ENCODE measurements around the gene HSD17B1. TPM values are rescaled to one million over a fixed set of nuclear protein-coding genes. Genes with fewer than 3 reads are reported as not detected.

HSD17B1 gene
- total and polyA plus RNA-seq, 2 donors, result 1.1 to 6.1 TPM

DNA sequence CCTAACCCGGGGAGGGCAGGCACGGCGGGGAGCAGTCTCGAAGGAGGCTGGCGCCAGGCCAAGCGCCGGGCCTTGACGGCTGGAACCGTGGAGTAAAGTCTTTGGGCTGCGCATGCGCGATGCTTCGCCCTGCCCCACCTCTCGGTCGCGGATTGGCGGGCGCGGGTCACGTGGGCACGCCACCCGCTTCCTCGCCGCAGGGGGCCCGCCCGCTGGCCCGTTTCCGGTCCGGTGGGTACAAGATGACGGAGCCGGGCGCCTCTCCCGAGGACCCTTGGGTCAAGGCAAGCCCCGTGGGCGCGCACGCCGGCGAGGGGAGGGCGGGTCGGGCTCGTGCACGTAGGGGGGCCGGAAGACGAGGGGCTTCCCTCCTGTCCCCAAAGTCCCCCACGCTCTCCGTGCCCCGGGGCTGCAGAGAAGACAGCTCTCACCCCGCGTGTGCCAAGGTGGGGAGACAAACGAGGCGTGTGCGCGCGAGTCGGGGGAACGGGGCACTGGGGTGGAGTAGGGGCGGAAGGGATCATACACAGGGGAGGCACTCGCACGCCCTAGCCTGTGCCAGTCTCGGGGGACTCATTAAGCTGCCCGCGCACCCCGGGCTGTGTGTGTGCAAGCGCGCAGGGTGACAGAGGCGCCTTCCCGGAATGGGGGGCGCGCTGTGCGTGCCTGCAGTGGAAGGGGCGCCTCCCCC lies 14.3 kb downstream of the HSD17B1 start, which contains the start of gene MLX:
Gene MLX, plus strand, starts transcription at position 218 of the 691 bp plus-strand sequence. Its CDS starts 25 bp downstream, at position 243.
- Histone ChIP-seq H3K27me3 (ENCODE audit: control insufficient read depth in 2 of 2, insufficient read depth in 1 of 2, low read length in 1 of 2) (no peaks in the 10 kb centered on the region), H3K4me3 (ENCODE audit: low read length in 2 of 2) (peak within 1 kb of the TSS; percentile 83 to 84), H3K4me1 (ENCODE audit: control insufficient read depth in 2 of 2, insufficient read depth in 2 of 2, low read length in 2 of 2) (peaks cover 20 to 34% of the 10 kb centered on the region in 2 donors), H3K27ac (ENCODE audit: low read depth in 1 of 2, low read length in 1 of 2) (peak within 1 kb of the TSS; percentile 85 to 92), H3K9me3 (ENCODE audit: control insufficient read depth in 2 of 2, insufficient read depth in 1 of 2, low read length in 1 of 2) (no peaks in the 10 kb centered on the region), H3K36me3 (ENCODE audit: control insufficient read depth in 2 of 2, insufficient read depth in 2 of 2, low read length in 1 of 2) (peaks cover 54 to 68% of the 10 kb centered on the region in 2 donors)
- WGBS, result under 1% methylated on average over 72 of the region's 72 CpGs
- DNase-seq (ENCODE audit: low read depth in 6 of 9, low spot score in 9 of 9), result peak in 8 of 9 donors; percentile 81 to 94 (median 88)

- H3K4me3 ChIP-seq (ENCODE audit: low read length in 2 of 2), result no peak overlapping the region
- no peak overlapping the region for H3K27ac ChIP-seq (ENCODE audit: low read depth in 1 of 2, low read length in 1 of 2)
Measured at GRCh38 chr17:42568341-42569111, 15.8 kb downstream of the HSD17B1 start.

GRCh38 chr17:42571435-42572225 lies 18.9 kb downstream of the HSD17B1 start:
- WGBS, result 97% methylated on average over 12 of the region's 12 CpGs
- H3K4me3 ChIP-seq (ENCODE audit: low read length in 2 of 2), result no peak overlapping the region
- no peak for DNase-seq (ENCODE audit: low read depth in 6 of 9, low spot score in 9 of 9)
- no peaks in the 10 kb centered on the region for H3K9me3 ChIP-seq (ENCODE audit: control insufficient read depth in 2 of 2, insufficient read depth in 1 of 2, low read length in 1 of 2)
- H3K27ac ChIP-seq (ENCODE audit: low read depth in 1 of 2, low read length in 1 of 2), result no peak overlapping the region
- no peaks in the 10 kb centered on the region for H3K27me3 ChIP-seq (ENCODE audit: control insufficient read depth in 2 of 2, insufficient read depth in 1 of 2, low read length in 1 of 2)
- H3K4me1 ChIP-seq (ENCODE audit: control insufficient read depth in 2 of 2, insufficient read depth in 2 of 2, low read length in 2 of 2), result peaks cover 8 to 19% of the 10 kb centered on the region in 2 donors
- peaks cover 56 to 77% of the 10 kb centered on the region in 2 donors for H3K36me3 ChIP-seq (ENCODE audit: control insufficient read depth in 2 of 2, insufficient read depth in 2 of 2, low read length in 1 of 2)

More at GRCh38 chr17:42568341-42569111, 15.8 kb downstream of the HSD17B1 start:
- no peak for DNase-seq (ENCODE audit: low read depth in 6 of 9, low spot score in 9 of 9)
- 93% methylated on average over 14 of the region's 14 CpGs for WGBS
- H3K9me3 ChIP-seq (ENCODE audit: control insufficient read depth in 2 of 2, insufficient read depth in 1 of 2, low read length in 1 of 2), result no peaks in the 10 kb centered on the region
- H3K4me1 ChIP-seq (ENCODE audit: control insufficient read depth in 2 of 2, insufficient read depth in 2 of 2, low read length in 2 of 2), result peaks cover 10 to 22% of the 10 kb centered on the region in 2 donors
- peaks cover 69 to 83% of the 10 kb centered on the region in 2 donors for H3K36me3 ChIP-seq (ENCODE audit: control insufficient read depth in 2 of 2, insufficient read depth in 2 of 2, low read length in 1 of 2)
- H3K27me3 ChIP-seq (ENCODE audit: control insufficient read depth in 2 of 2, insufficient read depth in 1 of 2, low read length in 1 of 2), result no peaks in the 10 kb centered on the region

DNA sequence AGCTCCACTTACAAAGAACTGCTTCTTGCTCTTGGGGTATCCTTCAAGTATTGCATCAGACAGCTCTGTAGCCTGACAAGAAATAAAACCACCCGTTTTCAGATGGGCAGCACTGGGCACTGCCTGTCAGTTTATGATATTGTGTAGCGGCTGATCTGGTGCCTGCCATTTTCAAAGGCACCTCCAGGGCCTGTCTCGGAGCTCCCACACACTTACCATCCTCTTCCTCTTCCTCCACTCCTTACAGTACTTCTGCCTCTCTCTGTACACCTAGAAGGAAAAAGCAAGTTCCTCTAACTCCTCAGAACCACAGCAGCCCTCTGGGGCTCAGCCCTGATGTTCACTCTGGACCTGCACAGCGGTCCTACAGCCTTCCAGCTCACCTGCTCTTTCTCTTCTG lies 20.4 kb downstream of the HSD17B1 start:
- no peak for DNase-seq (ENCODE audit: low read depth in 6 of 9, low spot score in 9 of 9)
- H3K4me1 ChIP-seq (ENCODE audit: control insufficient read depth in 2 of 2, insufficient read depth in 2 of 2, low read length in 2 of 2), result peaks cover 10 to 22% of the 10 kb centered on the region in 2 donors
- peaks cover 0 to 6% of the 10 kb centered on the region in 2 donors for H3K9me3 ChIP-seq (ENCODE audit: control insufficient read depth in 2 of 2, insufficient read depth in 1 of 2, low read length in 1 of 2)
- peaks cover 56 to 77% of the 10 kb centered on the region in 2 donors for H3K36me3 ChIP-seq (ENCODE audit: control insufficient read depth in 2 of 2, insufficient read depth in 2 of 2, low read length in 1 of 2)
- no peak overlapping the region for H3K27ac ChIP-seq (ENCODE audit: low read depth in 1 of 2, low read length in 1 of 2)
- H3K27me3 ChIP-seq (ENCODE audit: control insufficient read depth in 2 of 2, insufficient read depth in 1 of 2, low read length in 1 of 2), result no peaks in the 10 kb centered on the region
- no peak overlapping the region for H3K4me3 ChIP-seq (ENCODE audit: low read length in 2 of 2)
- WGBS, result 95% methylated on average over 4 of the region's 4 CpGs

DNA sequence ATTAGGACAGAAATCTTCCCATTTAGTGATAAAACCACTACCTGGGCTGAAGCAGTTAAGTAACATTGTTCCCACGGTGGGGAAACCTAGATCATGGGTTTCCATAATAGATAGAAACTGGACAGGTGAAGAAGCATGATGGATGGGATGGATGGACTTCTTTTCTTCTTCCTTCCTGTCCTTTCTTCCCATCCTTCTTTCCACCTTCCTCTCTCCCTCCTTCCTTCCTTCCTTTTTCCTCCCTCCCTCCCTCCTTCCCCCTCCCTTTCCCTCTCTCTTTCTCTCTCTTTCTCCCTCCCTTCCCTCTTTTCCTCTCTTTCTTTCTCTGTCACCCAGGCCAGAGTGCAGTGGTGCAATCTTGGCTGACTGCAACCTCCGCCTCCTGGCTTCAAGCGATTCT lies 21.7 kb downstream of the HSD17B1 start:
- WGBS, result 94% methylated on average over 3 of the region's 3 CpGs
- Histone ChIP-seq H3K9me3 (ENCODE audit: control insufficient read depth in 2 of 2, insufficient read depth in 1 of 2, low read length in 1 of 2) (peaks cover 0 to 7% of the 10 kb centered on the region in 2 donors), H3K4me1 (ENCODE audit: control insufficient read depth in 2 of 2, insufficient read depth in 2 of 2, low read length in 2 of 2) (peaks cover 10 to 26% of the 10 kb centered on the region in 2 donors), H3K27ac (ENCODE audit: low read depth in 1 of 2, low read length in 1 of 2) (no peak overlapping the region), H3K4me3 (ENCODE audit: low read length in 2 of 2) (no peak overlapping the region), H3K27me3 (ENCODE audit: control insufficient read depth in 2 of 2, insufficient read depth in 1 of 2, low read length in 1 of 2) (no peaks in the 10 kb centered on the region), H3K36me3 (ENCODE audit: control insufficient read depth in 2 of 2, insufficient read depth in 2 of 2, low read length in 1 of 2) (peaks cover 47 to 67% of the 10 kb centered on the region in 2 donors)
- DNase-seq (ENCODE audit: low read depth in 6 of 9, low spot score in 9 of 9), result no peak

DNA sequence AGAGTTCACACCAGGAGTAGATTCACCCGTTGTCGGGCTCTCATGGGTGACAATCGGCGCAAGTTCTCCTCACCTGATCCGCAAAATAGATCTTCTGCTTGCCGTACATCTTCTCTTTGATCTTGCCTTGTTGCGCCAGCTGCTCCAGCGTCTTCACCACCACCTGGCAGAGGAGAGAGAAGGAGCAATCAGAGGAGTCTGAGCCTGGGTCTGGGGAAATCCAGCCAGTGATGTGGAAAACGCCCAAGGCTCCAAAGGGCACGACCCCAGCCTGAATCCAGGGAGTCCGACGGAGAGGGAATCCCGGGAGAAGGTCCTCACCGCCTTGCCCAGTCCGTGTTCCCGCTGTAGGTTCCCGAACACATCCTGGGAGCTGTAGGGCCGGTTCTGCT lies 24.4 kb downstream of the HSD17B1 start:
- peak overlapping the region; percentile 80 to 94 for H3K4me3 ChIP-seq (ENCODE audit: low read length in 2 of 2)
- peaks cover 0 to 7% of the 10 kb centered on the region in 2 donors for H3K9me3 ChIP-seq (ENCODE audit: control insufficient read depth in 2 of 2, insufficient read depth in 1 of 2, low read length in 1 of 2)
- WGBS, result 10% methylated on average over 18 of the region's 18 CpGs
- H3K27ac ChIP-seq (ENCODE audit: low read depth in 1 of 2, low read length in 1 of 2), result peak overlapping the region; percentile 30 to 67
- DNase-seq (ENCODE audit: low read depth in 6 of 9, low spot score in 9 of 9), result peak in 1 of 9 donors; percentile 35
- H3K4me1 ChIP-seq (ENCODE audit: control insufficient read depth in 2 of 2, insufficient read depth in 2 of 2, low read length in 2 of 2), result peaks cover 10 to 30% of the 10 kb centered on the region in 2 donors
- no peaks in the 10 kb centered on the region for H3K27me3 ChIP-seq (ENCODE audit: control insufficient read depth in 2 of 2, insufficient read depth in 1 of 2, low read length in 1 of 2)
- peaks cover 50 to 66% of the 10 kb centered on the region in 2 donors for H3K36me3 ChIP-seq (ENCODE audit: control insufficient read depth in 2 of 2, insufficient read depth in 2 of 2, low read length in 1 of 2)

DNA sequence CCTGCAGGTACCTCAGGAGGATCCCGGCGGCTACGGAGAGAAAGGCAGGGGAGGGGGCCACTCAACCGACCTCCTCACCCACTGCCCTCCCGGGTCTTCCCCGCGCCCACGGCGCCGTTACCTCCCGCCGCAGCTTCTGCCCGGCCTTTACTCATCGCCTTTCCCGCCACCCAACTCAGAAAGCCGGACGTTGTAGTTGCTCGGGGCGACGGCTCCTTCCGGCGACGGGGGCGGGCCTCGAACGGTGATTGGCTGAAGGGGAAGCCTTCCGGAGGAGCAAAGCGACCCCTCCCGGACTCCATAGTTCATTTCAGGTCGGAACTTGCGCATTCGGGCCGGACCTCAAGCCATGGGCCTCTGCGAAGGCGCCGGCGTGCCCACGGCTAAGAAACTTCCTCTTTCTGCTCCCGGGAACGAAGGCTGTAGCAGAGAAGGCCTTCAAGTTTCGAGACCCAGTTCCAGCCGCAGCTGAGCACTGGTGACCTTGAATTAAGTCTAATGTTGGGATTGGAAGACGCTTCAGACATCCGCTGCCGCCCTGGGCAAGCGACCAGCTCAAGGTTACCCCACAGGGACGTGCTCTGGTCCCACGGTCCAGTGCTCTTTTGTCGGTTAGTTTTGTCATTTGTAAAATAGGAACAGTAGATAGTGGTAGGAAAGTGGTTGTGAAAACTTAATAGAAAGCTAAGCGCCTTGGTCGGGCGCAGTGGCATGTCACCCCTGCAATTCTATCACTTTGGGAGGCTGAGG lies 25.0 kb downstream of the HSD17B1 start, which contains the start of gene PSMC3IP:
Gene PSMC3IP, minus strand, starts transcription at position 198 of the 750 bp plus-strand sequence. Its CDS starts 43 bp downstream, at position 155.
- peak; percentile 75 to 94 (median 83) for DNase-seq (ENCODE audit: low read depth in 6 of 9, low spot score in 9 of 9)
- H3K4me3 ChIP-seq (ENCODE audit: low read length in 2 of 2), result peak within 1 kb of the TSS; percentile 80 to 94
- WGBS, result under 1% methylated on average over 52 of the region's 52 CpGs
- H3K27me3 ChIP-seq (ENCODE audit: control insufficient read depth in 2 of 2, insufficient read depth in 1 of 2, low read length in 1 of 2), result no peaks in the 10 kb centered on the region
- peaks cover 10 to 30% of the 10 kb centered on the region in 2 donors for H3K4me1 ChIP-seq (ENCODE audit: control insufficient read depth in 2 of 2, insufficient read depth in 2 of 2, low read length in 2 of 2)
- peak within 1 kb of the TSS; percentile 84 for H3K27ac ChIP-seq (ENCODE audit: low read depth in 1 of 2, low read length in 1 of 2)
- peaks cover 50 to 66% of the 10 kb centered on the region in 2 donors for H3K36me3 ChIP-seq (ENCODE audit: control insufficient read depth in 2 of 2, insufficient read depth in 2 of 2, low read length in 1 of 2)
- peaks cover 0 to 7% of the 10 kb centered on the region in 2 donors for H3K9me3 ChIP-seq (ENCODE audit: control insufficient read depth in 2 of 2, insufficient read depth in 1 of 2, low read length in 1 of 2)

GRCh38 chr17:42578282-42578869 lies 25.7 kb downstream of the HSD17B1 start:
- H3K9me3 ChIP-seq (ENCODE audit: control insufficient read depth in 2 of 2, insufficient read depth in 1 of 2, low read length in 1 of 2), result peaks cover 0 to 7% of the 10 kb centered on the region in 2 donors
- peak overlapping the region; percentile 80 to 94 for H3K4me3 ChIP-seq (ENCODE audit: low read length in 2 of 2)
- peak overlapping the region; percentile 47 to 84 for H3K27ac ChIP-seq (ENCODE audit: low read depth in 1 of 2, low read length in 1 of 2)
- WGBS, result under 1% methylated on average over 20 of the region's 20 CpGs
- DNase-seq (ENCODE audit: low read depth in 6 of 9, low spot score in 9 of 9), result peak in 7 of 9 donors; percentile 53 to 85 (median 70)
- H3K36me3 ChIP-seq (ENCODE audit: control insufficient read depth in 2 of 2, insufficient read depth in 2 of 2, low read length in 1 of 2), result peaks cover 49 to 66% of the 10 kb centered on the region in 2 donors
- no peaks in the 10 kb centered on the region for H3K27me3 ChIP-seq (ENCODE audit: control insufficient read depth in 2 of 2, insufficient read depth in 1 of 2, low read length in 1 of 2)
- H3K4me1 ChIP-seq (ENCODE audit: control insufficient read depth in 2 of 2, insufficient read depth in 2 of 2, low read length in 2 of 2), result peaks cover 10 to 30% of the 10 kb centered on the region in 2 donors

Measured in thymus (tissue), 11 donors.